Esophagus (tissue), 2 donors: ENCODE data around the gene NKX3-2. TPM values are rescaled to one million over a fixed set of nuclear protein-coding genes. Genes with fewer than 3 reads are reported as not detected.
"Not testable (repeated sequence)": the region's sequence is repeated elsewhere in the genome, so short reads cannot be mapped to it uniquely, and the experiment has no call there.

Experiments used
- H3K27ac ChIP-seq, 2 donors: one replicate each; pipeline ENCODE4 v1.5.1; 2013; ENCODE audit warnings: low read depth in 2 of 2, mild to moderate bottlenecking in 2 of 2, inconsistent platforms in 1 of 2, low read length in 1 of 2, moderate library complexity in 1 of 2
- H3K27me3 ChIP-seq, 2 donors: one replicate each; pipeline ENCODE4 v1.6.1; 2013; ENCODE audit warnings: low read length in 2 of 2, control low read depth in 1 of 2, mild to moderate bottlenecking in 1 of 2; ENCODE audit not compliant: insufficient read depth in 2 of 2, control insufficient read depth in 1 of 2
- H3K36me3 ChIP-seq, 2 donors: one replicate each; pipeline ENCODE4 v1.6.1; 2013; ENCODE audit warnings: low read length in 1 of 2; ENCODE audit not compliant: control insufficient read depth in 2 of 2, insufficient read depth in 2 of 2
- H3K4me1 ChIP-seq, 2 donors: one replicate each; pipeline ENCODE4 v1.6.1; 2013; ENCODE audit warnings: low read length in 1 of 2; ENCODE audit not compliant: control insufficient read depth in 2 of 2, insufficient read depth in 2 of 2
- H3K4me3 ChIP-seq, 2 donors: one replicate each; pipeline ENCODE4 v1.5.1; 2013; ENCODE audit warnings: low read length in 2 of 2, mild to moderate bottlenecking in 2 of 2, low read depth in 1 of 2, moderate library complexity in 1 of 2
- H3K9me3 ChIP-seq, 2 donors: one replicate each; pipeline ENCODE4 v1.6.1; 2013; ENCODE audit warnings: mild to moderate bottlenecking in 2 of 2, low read depth in 1 of 2, low read length in 1 of 2, moderate library complexity in 1 of 2; ENCODE audit not compliant: control insufficient read depth in 2 of 2, insufficient read depth in 1 of 2
- WGBS, 2 donors: extraction: QIAGEN DNeasy Blood & Tissue Kit; methylation state at CpG; one replicate each; pipeline ENCODE4 v1.1.7; 2013; 5-methylcytosine and 5-hydroxymethylcytosine counted together
- polyA plus RNA-seq, 2 donors: library from polyadenylated mRNA; stranded (reverse); fragments of 200-250 nt; gene quantifications; one replicate each; pipeline ENCODE4 v1.2.3, GENCODE V29; 2013
- donor health status: healthy with polysubstance abuse.
- donor health status: Bipolar disorder and iron deficiency.

Gene NKX3-2
- polyA plus RNA-seq, 2 donors, result 0.04 to 0.63 TPM

DNA sequence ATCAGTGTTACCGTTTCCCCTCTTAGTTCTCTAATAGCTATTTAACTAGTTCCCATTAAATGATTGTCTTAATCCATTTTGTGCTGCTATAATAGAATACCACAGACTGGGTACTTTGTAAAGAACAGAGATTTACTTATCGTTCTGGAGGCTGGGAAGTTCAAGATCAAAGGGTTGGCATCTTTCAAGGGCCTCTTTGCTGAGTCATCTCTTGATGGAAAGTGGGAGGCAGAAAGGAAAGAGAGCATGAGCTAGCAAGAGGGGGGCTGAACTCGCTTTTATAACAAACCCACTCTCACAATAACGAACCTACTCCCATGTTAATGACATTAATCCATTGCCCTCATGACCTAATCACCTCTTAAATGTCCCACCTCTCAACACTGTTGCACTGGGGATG is 17.4 kb upstream of the NKX3-2 start:
- H3K4me3 ChIP-seq, result no peak overlapping the region
- H3K36me3 ChIP-seq, result no peaks in the 10 kb centered on the region
- H3K4me1 ChIP-seq, result no peaks in the 10 kb centered on the region
- no peaks in the 10 kb centered on the region for H3K9me3 ChIP-seq
- H3K27ac ChIP-seq, result no peak overlapping the region
- no peaks in the 10 kb centered on the region for H3K27me3 ChIP-seq
- WGBS, 2 donors, result 52 to 62% methylated on average over 4 of the region's 4 CpGs

DNA sequence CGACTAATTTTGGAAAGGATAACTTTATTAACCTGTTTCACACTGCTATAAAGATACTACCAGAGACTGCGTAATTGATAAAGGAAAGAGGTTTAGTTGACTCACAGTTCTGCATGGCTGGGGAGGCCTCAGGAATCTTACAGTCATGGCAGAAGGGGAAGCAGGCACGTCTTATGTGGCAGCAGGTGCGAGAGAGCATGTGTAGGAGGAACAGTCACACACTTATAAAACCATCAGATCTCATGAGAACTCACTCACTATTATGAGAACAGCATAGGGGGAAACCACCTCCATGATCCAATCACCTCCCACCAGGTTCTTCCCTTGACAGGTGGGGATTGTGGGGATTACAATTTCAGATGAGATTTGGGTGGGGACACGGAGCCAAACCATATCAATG is 15.8 kb upstream of the NKX3-2 start:
- H3K27me3 ChIP-seq, H3K36me3 ChIP-seq, H3K4me1 ChIP-seq, H3K27ac ChIP-seq, H3K4me3 ChIP-seq, H3K9me3 ChIP-seq: not testable (repeated sequence)
- 56 to 68% methylated on average over 5 of the region's 5 CpGs for WGBS, 2 donors

GRCh38 chr4:13559413-13559812 is 15.1 kb upstream of the NKX3-2 start:
- Histone ChIP-seq H3K4me1 (no peaks in the 10 kb centered on the region), H3K27me3 (no peaks in the 10 kb centered on the region), H3K4me3 (no peak overlapping the region), H3K9me3 (no peaks in the 10 kb centered on the region), H3K36me3 (no peaks in the 10 kb centered on the region), H3K27ac (no peak overlapping the region)
- WGBS, 2 donors, result 31 to 39% methylated on average over 2 of the region's 2 CpGs

- H3K9me3 ChIP-seq, result no peaks in the 10 kb centered on the region
- H3K36me3 ChIP-seq, result no peaks in the 10 kb centered on the region
- H3K4me3 ChIP-seq, result no peak overlapping the region
- 54 to 84% methylated on average over 1 of the region's 1 CpG for WGBS, 2 donors
- no peak overlapping the region for H3K27ac ChIP-seq
- no peaks in the 10 kb centered on the region for H3K27me3 ChIP-seq
- H3K4me1 ChIP-seq, result no peaks in the 10 kb centered on the region
Observed at GRCh38 chr4:13558881-13559280, 14.6 kb upstream of the NKX3-2 start.

DNA sequence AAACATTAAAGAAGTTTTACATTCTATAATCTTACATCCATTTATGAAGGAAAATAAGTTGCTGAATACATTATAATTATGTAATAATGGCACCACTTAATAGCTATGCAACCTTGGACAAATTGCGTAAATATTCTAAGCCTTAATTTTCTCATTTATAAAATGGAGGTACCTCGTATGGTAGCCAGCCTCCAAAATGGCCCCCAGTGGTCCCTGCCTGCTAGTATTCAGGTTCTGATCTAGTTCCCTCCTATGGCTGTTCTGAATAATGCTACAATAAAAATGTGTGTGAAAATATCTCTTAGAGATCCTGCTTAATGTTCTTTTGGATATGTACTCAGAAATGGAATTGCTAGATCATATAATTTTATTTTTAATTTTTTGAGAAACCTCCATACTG is 11.0 kb upstream of the NKX3-2 start:
- Histone ChIP-seq H3K4me3 (no peak overlapping the region), H3K27me3 (no peaks in the 10 kb centered on the region), H3K27ac (no peak overlapping the region), H3K9me3 (no peaks in the 10 kb centered on the region), H3K36me3 (no peaks in the 10 kb centered on the region), H3K4me1 (no peaks in the 10 kb centered on the region)
- 86% methylated on average over 2 of the region's 2 CpGs for WGBS, 2 donors

DNA sequence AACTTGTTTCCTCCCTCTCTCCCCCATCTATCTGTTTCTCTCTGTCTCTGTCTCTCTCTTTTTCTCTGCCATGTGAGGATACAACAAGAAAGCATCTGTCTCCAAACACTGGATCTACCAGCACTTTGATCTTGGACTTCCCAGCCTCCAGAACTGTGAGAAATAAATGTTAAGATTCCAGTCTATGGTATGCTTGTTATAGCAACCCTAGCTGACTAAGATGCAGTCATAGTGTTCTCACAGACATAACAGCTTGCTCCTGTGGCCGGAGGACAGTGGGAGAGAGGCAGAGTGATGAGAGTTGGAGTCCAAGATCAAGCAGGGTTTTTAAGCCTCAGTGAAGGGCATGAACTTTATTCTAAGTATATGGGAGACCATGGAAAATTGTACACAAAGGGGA is 8.8 kb upstream of the NKX3-2 start:
- H3K4me1 ChIP-seq, result no peaks in the 10 kb centered on the region
- H3K4me3 ChIP-seq, result no peak overlapping the region
- H3K9me3 ChIP-seq, result no peaks in the 10 kb centered on the region
- no peaks in the 10 kb centered on the region for H3K36me3 ChIP-seq
- WGBS, 2 donors, result 75 to 80% methylated on average over 1 of the region's 1 CpG
- H3K27ac ChIP-seq, result no peak overlapping the region
- H3K27me3 ChIP-seq, result no peaks in the 10 kb centered on the region

GRCh38 chr4:13548984-13549546 is 4.8 kb upstream of the NKX3-2 start:
- H3K9me3 ChIP-seq, result peaks cover 3 to 5% of the 10 kb centered on the region in 2 donors
- 3 to 9% methylated on average over 21 of the region's 21 CpGs for WGBS, 2 donors
- no peaks in the 10 kb centered on the region for H3K36me3 ChIP-seq
- H3K27me3 ChIP-seq, result peaks cover 0 to 20% of the 10 kb centered on the region in 2 donors
- peaks cover 10 to 16% of the 10 kb centered on the region in 2 donors for H3K4me1 ChIP-seq
- no peak overlapping the region for H3K27ac ChIP-seq
- H3K4me3 ChIP-seq, result peak overlapping the region in 1 of 2 donors; percentile 27

DNA sequence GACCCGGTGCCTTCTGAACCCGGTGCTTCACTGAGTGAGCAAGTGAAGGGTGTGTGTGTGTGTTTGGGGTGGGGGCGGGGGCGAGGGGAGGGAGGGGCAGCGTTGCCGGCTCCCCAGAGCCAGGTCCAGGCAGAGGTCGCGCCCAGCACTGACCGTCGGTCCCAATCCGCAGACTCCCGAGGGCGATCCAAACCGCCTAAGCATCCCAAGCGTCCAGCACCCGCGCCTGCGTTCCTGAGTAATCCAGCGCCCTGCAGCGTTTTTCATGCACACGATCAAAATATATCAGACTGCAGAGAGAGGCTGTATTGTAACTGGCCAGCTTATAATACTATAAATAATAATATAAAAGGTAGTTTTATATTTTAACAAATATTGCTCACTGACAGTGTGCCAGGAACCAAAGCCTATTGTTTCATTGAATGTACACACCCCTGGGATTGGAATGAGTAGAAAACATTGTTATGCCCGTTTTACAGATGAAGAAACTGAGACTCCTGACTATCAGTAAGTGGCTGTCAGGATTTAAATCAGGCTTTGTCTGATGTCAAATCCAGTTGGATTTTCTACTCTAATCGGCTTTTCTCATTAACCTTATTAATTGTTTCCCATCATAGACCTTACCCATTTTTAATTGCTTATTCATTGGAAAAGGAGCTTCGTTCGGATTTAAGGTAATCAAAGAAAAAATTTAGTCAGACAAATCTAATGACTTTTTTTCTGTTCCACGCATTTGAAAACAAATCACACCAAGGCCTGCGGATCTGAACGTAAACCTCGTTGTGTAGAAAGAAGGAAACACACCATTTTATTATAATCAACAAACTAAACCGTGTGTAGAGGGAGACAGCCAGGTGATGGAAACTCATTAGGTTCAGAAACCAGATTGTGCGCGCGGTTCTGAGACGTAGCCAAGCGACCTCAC is 4.0 kb upstream of the NKX3-2 start:
- H3K9me3 ChIP-seq, result peaks cover 3 to 8% of the 10 kb centered on the region in 2 donors
- H3K27me3 ChIP-seq, result peaks cover 0 to 26% of the 10 kb centered on the region in 2 donors
- peaks cover 15 to 19% of the 10 kb centered on the region in 2 donors for H3K4me1 ChIP-seq
- H3K36me3 ChIP-seq, result no peaks in the 10 kb centered on the region
- H3K4me3 ChIP-seq, result peak overlapping the region in 1 of 2 donors; percentile 57
- no peak overlapping the region for H3K27ac ChIP-seq
- WGBS, 2 donors, result 7 to 8% methylated on average over 33 to 35 of the region's 35 CpGs

DNA sequence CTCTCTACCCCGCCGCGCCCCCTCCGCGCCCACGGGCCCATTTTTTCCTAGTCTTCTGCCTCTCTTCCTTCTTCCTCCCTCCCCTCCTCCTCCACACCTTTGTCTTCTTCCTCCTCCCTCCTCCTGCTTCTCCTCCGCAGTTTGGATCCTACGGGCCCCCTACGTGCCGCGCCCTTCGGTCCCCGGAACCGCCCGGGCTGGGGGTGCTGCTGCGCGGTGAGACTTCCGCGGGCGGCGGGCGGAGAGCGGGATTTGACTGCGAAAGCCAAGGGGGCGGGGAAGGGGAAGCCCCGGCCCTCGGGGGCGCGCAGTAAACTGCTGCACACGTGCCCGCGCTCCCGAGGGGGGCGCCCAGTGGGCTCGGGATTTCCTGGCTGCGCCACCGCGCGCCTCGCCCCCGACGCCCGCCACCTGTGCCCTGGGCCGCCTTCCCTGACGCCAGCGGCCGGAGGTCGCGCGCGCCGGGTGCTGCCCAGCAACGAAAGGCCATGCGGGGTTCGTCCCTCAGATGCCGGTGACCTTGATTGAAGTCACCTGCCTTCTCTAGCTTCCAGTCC is 3.3 kb upstream of the NKX3-2 start:
- Histone ChIP-seq H3K27ac (no peak overlapping the region), H3K4me3 (peak overlapping the region; percentile 46 to 57), H3K9me3 (peaks cover 3 to 14% of the 10 kb centered on the region in 2 donors), H3K36me3 (no peaks in the 10 kb centered on the region), H3K27me3 (peaks cover 0 to 33% of the 10 kb centered on the region in 2 donors), H3K4me1 (peaks cover 15 to 19% of the 10 kb centered on the region in 2 donors)
- 2% methylated on average over 43 to 56 of the region's 56 CpGs for WGBS, 2 donors
